Breast epithelium (tissue), 3 donors: Measurements from ENCODE around the gene DOP1A.

Experiments used
- POLR2A ChIP-seq: fragments of 450-650 bp; IDR thresholded peaks from one replicate; pipeline ENCODE4 v1.6.1; 2016; ENCODE audit warnings: antibody characterized with exemption, mild to moderate bottlenecking, moderate library complexity
- TF ChIP-seq, protein P1 (sequence below), 3 donors: fragments of 450-650 bp; IDR thresholded peaks; one replicate each; pipeline ENCODE4 v1.5.1; 2016 to 2017; ENCODE audit warnings: antibody characterized with exemption in 3 of 3, mild to moderate bottlenecking in 3 of 3, moderate library complexity in 3 of 3

DNA sequence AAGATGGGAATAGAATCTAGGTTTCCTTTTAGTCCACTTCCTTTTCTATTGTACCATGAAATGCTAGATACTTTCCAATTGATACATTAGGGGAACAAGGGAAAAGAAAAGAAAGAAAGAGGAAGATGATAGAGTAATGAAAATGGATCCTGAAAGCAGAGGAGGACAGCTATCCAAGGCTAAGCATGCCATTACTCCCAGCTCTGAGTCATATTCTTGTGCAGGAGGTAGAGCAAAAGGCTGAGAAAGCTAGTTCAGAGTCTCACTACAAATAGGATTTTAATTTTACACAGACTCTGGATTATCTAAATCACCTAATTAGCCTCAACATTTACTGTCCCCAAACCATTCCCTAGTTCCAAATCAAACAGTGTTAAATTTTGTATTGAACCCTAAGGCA is 149.3 kb downstream of the DOP1A start:
- TF ChIP-seq, protein P1, sequence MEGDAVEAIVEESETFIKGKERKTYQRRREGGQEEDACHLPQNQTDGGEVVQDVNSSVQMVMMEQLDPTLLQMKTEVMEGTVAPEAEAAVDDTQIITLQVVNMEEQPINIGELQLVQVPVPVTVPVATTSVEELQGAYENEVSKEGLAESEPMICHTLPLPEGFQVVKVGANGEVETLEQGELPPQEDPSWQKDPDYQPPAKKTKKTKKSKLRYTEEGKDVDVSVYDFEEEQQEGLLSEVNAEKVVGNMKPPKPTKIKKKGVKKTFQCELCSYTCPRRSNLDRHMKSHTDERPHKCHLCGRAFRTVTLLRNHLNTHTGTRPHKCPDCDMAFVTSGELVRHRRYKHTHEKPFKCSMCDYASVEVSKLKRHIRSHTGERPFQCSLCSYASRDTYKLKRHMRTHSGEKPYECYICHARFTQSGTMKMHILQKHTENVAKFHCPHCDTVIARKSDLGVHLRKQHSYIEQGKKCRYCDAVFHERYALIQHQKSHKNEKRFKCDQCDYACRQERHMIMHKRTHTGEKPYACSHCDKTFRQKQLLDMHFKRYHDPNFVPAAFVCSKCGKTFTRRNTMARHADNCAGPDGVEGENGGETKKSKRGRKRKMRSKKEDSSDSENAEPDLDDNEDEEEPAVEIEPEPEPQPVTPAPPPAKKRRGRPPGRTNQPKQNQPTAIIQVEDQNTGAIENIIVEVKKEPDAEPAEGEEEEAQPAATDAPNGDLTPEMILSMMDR (IDR thresholded peaks at IDR 0.05): no peak
- TF ChIP-seq POLR2A: no peak
